Choroid plexus epithelial cell (primary cell): ENCODE data around the gene ZDHHC24.
"Not testable (repeated sequence)": the region's sequence is repeated elsewhere in the genome, so short reads cannot be mapped to it uniquely, and the experiment has no call there.

Experiments
- DNase-seq: peaks from one replicate; pipeline ENCODE4 v3.0.0-alpha.2; 2010; ENCODE audit warnings: low read depth
- H3K4me3 ChIP-seq: 2 replicates; pipeline ENCODE4 v1.5.1; 2011; ENCODE audit warnings: low read depth, mild to moderate bottlenecking, control low read depth, low read length, moderate library complexity
- CTCF ChIP-seq: conservative IDR thresholded peaks from 2 replicates; pipeline ENCODE4 v1.5.1; 2011; ENCODE audit warnings: low read depth, mild to moderate bottlenecking, control low read depth, inconsistent platforms, low read length, moderate library complexity

Gene ZDHHC24

GRCh38 chr11:66546368-66546965, 619 bp upstream of the ZDHHC24 start, which contains the start of gene ACTN3:
Gene ACTN3, plus strand, starts transcription at chr11:66546903. Its CDS starts 35 bp downstream, at chr11:66546938.
- peak within 1 kb of the TSS; percentile 77 for H3K4me3 ChIP-seq
- no peak for TF ChIP-seq CTCF
- peak; percentile 21 for DNase-seq

GRCh38 chr11:66544952-66545351, 896 bp downstream of the ZDHHC24 start:
- peak overlapping the region; percentile 77 for H3K4me3 ChIP-seq
- not testable (repeated sequence) for DNase-seq

GRCh38 chr11:66543263-66544107, 2.4 kb downstream of the ZDHHC24 start:
- peak; percentile 74 for TF ChIP-seq CTCF
- peak; percentile 66 for DNase-seq
- peak overlapping the region; percentile 22 for H3K4me3 ChIP-seq

GRCh38 chr11:66542362-66542761, 3.5 kb downstream of the ZDHHC24 start:
- no peak overlapping the region for H3K4me3 ChIP-seq
- DNase-seq: no peak
- TF ChIP-seq CTCF: no peak

GRCh38 chr11:66541892-66542291, 4.0 kb downstream of the ZDHHC24 start:
- DNase-seq: no peak
- no peak for TF ChIP-seq CTCF
- H3K4me3 ChIP-seq: no peak overlapping the region

- DNase-seq, H3K4me3 ChIP-seq: not testable (repeated sequence)
Observed at GRCh38 chr11:66540598-66540997, 5.2 kb downstream of the ZDHHC24 start.

- DNase-seq: no peak
- H3K4me3 ChIP-seq: no peak overlapping the region
- no peak for TF ChIP-seq CTCF
Observed at GRCh38 chr11:66539870-66540213, 6.0 kb downstream of the ZDHHC24 start.
